Activated CD8-positive, alpha-beta T cell treated with anti-CD3 and anti-CD28 coated beads, Interleukin-2, amount 10 ng/mL, durations not matched to agents 7 days and 5 days (primary cell): ENCODE data around the gene PPM1H. TPM values are rescaled to one million over a fixed set of nuclear protein-coding genes. Genes with fewer than 3 reads are reported as not detected.

Experiments
- ATAC-seq: fragments of 150-1000 bp; cut with Tn5 transposase; one replicate; pipeline ENCODE4 v1.10.0; 2021; ENCODE audit warnings: moderate library complexity
- CTCF ChIA-PET: fragments of 350-600 bp; sonication (Branson Sonifier 250); formaldehyde crosslinking; loops from one replicate; lab custom pipeline; 2021; ENCODE audit warnings: antibody characterized with exemption; lab: Charles Lee
- POLR2A ChIA-PET: fragments of 350-600 bp; sonication (Branson Sonifier 250); formaldehyde crosslinking; loops from one replicate; lab custom pipeline; 2021; ENCODE audit warnings: antibody characterized with exemption; lab: Charles Lee
- DNase-seq: peaks from one replicate; pipeline ENCODE4 v3.0.0-alpha.2; 2020
- H3K27ac Mint-ChIP-seq: one replicate; pipeline ENCODE4 v1.8.0; 2021; ENCODE audit warnings: mild to moderate bottlenecking, mixed read lengths
- H3K27me3 Mint-ChIP-seq: one replicate; pipeline ENCODE4 v1.8.0; 2021; ENCODE audit warnings: low read depth, mixed read lengths
- H3K36me3 Mint-ChIP-seq: one replicate; pipeline ENCODE4 v1.8.0; 2021; ENCODE audit warnings: low read depth, mixed read lengths
- H3K4me1 Mint-ChIP-seq: one replicate; pipeline ENCODE4 v1.8.0; 2021; ENCODE audit warnings: low read depth, mixed read lengths
- H3K4me3 Mint-ChIP-seq: one replicate; pipeline ENCODE4 v1.8.0; 2021; ENCODE audit warnings: mild to moderate bottlenecking, mixed read lengths
- H3K9me3 Mint-ChIP-seq: one replicate; pipeline ENCODE4 v1.8.0; 2022; ENCODE audit warnings: mixed read lengths; ENCODE audit not compliant: insufficient read depth
- total RNA-seq, 2 experiments: library from RNA; stranded (reverse); gene quantifications; one replicate each; pipeline ENCODE4 v1.2.3, GENCODE V29; 2021

PPM1H gene
- total RNA-seq, 2 experiments from 2014 or later: not detected

- no peak for ATAC-seq
- no peaks in the 10 kb centered on the region for H3K36me3 Mint-ChIP-seq
- H3K27ac Mint-ChIP-seq: no peak overlapping the region
- no peaks in the 10 kb centered on the region for H3K4me1 Mint-ChIP-seq
- POLR2A ChIA-PET: no interaction called here
- peaks cover 12% of the 10 kb centered on the region for H3K27me3 Mint-ChIP-seq
- H3K9me3 Mint-ChIP-seq: no peaks in the 10 kb centered on the region
- no peak overlapping the region for H3K4me3 Mint-ChIP-seq
- DNase-seq: no peak
- CTCF ChIA-PET: interaction anchor here (0.8 to 8.7 kb wide), 14 partner anchors 8 to 363 kb away, joined by 3 to 106 read pairs (median 5); partner anchors contain the start of gene MON2
Observed at GRCh38 chr12:62799766-62800406, 135.1 kb downstream of the PPM1H start.

GRCh38 chr12:62799126-62799736 is 135.7 kb downstream of the PPM1H start:
- ATAC-seq: peak; percentile 94
- Mint-ChIP-seq H3K27me3 (peaks cover 12% of the 10 kb centered on the region), H3K36me3 (no peaks in the 10 kb centered on the region), H3K27ac (no peak overlapping the region), H3K9me3 (no peaks in the 10 kb centered on the region), H3K4me1 (no peaks in the 10 kb centered on the region), H3K4me3 (no peak overlapping the region)
- peak; percentile 75 for DNase-seq
- POLR2A ChIA-PET: interaction anchor here (0.6 kb wide), 1 partner anchor 196 kb away, joined by 3 read pairs; no protein-coding TSS in a partner anchor
- CTCF ChIA-PET: interaction anchor here (0.8 to 8.7 kb wide), 13 partner anchors 8 to 363 kb away, joined by 3 to 106 read pairs (median 5); partner anchors contain the start of gene MON2

- Mint-ChIP-seq H3K27me3 (peaks cover 21% of the 10 kb centered on the region), H3K4me3 (no peak overlapping the region), H3K36me3 (no peaks in the 10 kb centered on the region), H3K9me3 (no peaks in the 10 kb centered on the region), H3K27ac (no peak overlapping the region), H3K4me1 (peaks cover 5% of the 10 kb centered on the region)
- ChIA-PET CTCF (interaction anchor here (0.6 to 8.7 kb wide), 32 partner anchors 9 to 358 kb away, joined by 3 to 106 read pairs (median 6); no protein-coding TSS in a partner anchor), POLR2A (interaction anchor here (2.0 kb wide), 1 partner anchor 191 kb away, joined by 6 read pairs; no protein-coding TSS in a partner anchor)
- DNase-seq (no peak), ATAC-seq (no peak)
Observed at GRCh38 chr12:62794218-62794583, 140.7 kb downstream of the PPM1H start.

DNA sequence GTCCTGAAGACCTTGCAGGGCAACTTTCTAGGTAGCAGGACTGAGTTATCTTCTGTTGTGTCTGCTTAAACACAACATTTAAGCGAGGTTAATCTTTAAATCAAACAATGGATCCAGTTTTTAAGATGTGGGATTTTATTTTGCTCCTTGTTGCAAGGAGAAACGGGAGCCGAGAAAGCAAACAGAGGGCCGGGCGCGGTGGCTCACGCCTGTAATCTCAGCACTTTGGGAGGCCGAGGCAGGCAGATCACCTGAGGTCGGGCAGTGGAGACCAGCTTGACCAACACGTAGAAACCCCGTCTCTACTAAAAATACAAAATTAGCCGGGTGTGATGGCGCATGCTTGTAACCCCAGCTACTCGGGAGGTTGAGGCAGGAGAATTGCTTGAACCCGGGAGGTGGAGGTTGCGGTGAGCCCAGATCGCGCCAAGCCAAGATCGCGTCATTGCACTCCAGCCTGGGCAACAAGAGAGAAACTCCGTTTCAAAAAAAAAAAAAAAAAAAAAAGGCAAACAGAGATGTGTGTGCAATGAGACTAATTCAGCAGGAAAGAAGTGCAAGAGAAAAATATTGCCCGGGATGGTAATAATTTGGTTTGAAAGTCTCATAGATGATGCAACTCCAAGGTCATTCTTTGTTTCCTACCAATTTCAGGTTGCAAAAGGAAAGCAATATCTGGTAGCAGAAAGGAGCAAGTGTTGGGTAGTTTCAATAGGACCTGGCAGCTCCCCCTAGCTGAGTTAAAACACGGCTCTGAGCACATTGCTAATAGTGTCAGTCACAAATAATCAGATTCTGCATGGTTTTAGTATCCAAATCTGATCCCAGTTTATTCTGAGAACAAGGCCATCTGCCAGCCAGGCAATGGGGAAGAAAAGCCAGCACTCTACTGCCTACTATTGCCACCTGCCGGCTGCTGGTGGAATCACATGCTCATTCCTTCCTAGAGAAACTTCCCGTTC is 141.4 kb downstream of the PPM1H start:
- POLR2A ChIA-PET: interaction anchor here (2.0 kb wide), 1 partner anchor 190 kb away, joined by 6 read pairs; no protein-coding TSS in a partner anchor
- no peak overlapping the region for H3K27ac Mint-ChIP-seq
- CTCF ChIA-PET: interaction anchor here (0.6 to 8.7 kb wide), 32 partner anchors 8 to 357 kb away, joined by 3 to 106 read pairs (median 6); no protein-coding TSS in a partner anchor

DNA sequence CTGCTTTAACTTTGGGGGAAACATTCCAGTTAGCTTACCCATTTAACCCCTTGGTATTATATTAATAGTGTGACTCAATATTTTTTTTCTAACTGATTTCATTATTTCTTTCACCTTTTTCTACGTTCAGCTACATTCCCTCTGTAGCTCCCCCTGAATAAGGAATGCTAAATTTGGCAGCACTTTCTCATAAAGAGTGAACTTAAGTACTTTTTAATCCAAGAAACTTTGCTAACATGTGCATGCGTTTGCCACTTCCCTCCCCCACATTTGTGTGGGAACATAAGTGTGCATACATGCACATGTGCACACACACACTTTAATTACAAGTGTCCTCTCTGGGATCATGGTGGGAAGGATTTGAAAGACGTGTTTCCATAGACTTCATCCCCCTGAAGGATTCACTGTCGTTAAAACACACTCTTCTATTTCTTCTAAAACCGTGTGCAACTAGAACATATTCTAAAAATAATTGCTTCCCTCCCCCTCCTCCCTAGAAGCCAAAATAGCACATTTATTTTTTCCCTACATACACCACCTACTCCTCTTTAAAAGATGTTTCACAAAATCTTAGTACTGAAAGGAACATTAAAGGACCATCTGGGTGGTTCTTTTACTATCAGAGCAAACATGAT is 142.6 kb downstream of the PPM1H start:
- ChIA-PET CTCF (interaction anchor here (0.7 to 2.7 kb wide), 4 partner anchors 11 to 355 kb away, joined by 3 to 16 read pairs (median 4); no protein-coding TSS in a partner anchor), POLR2A (no interaction called here)
- no peak overlapping the region for H3K27ac Mint-ChIP-seq
- no peak for ATAC-seq
- peaks cover 5% of the 10 kb centered on the region for H3K4me1 Mint-ChIP-seq
- H3K27me3 Mint-ChIP-seq: peaks cover 17% of the 10 kb centered on the region
- H3K4me3 Mint-ChIP-seq: no peak overlapping the region
- no peak for DNase-seq
- H3K9me3 Mint-ChIP-seq: no peaks in the 10 kb centered on the region
- no peaks in the 10 kb centered on the region for H3K36me3 Mint-ChIP-seq

More for the DNA sequence above, 141.4 kb downstream of the PPM1H start:
- no peak for ATAC-seq
- Mint-ChIP-seq H3K4me3 (no peak overlapping the region), H3K9me3 (no peaks in the 10 kb centered on the region), H3K27me3 (peaks cover 21% of the 10 kb centered on the region), H3K36me3 (no peaks in the 10 kb centered on the region), H3K4me1 (peaks cover 5% of the 10 kb centered on the region)
- peak; percentile 75 for DNase-seq

DNA sequence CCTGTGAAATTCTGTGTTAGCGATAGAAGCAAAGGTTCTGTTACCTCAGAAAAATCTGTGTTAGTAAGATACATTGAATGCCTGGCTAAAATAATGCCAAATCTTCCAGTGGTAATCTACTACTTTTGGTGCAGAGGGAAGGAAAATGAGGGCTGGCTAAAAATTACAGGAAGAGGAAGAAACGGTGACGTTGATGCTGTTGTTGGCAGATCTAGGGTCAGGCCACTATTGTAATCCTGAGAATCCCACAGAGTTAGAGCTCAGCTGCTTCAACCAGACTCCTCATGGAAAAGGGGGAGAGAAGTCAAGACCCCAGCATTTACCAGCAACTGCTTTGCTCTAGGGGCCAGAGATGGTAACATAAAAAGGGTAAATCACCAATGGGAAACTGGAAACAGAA is 145.1 kb downstream of the PPM1H start:
- ATAC-seq: no peak
- ChIA-PET POLR2A (no interaction called here), CTCF (interaction anchor here (1.2 to 2.7 kb wide), 3 partner anchors 9 to 352 kb away, joined by 3 to 16 read pairs (median 4); no protein-coding TSS in a partner anchor)
- Mint-ChIP-seq H3K27ac (no peak overlapping the region), H3K27me3 (peaks cover 9% of the 10 kb centered on the region), H3K36me3 (no peaks in the 10 kb centered on the region), H3K4me3 (no peak overlapping the region), H3K9me3 (no peaks in the 10 kb centered on the region), H3K4me1 (peaks cover 17% of the 10 kb centered on the region)
- no peak for DNase-seq

DNA sequence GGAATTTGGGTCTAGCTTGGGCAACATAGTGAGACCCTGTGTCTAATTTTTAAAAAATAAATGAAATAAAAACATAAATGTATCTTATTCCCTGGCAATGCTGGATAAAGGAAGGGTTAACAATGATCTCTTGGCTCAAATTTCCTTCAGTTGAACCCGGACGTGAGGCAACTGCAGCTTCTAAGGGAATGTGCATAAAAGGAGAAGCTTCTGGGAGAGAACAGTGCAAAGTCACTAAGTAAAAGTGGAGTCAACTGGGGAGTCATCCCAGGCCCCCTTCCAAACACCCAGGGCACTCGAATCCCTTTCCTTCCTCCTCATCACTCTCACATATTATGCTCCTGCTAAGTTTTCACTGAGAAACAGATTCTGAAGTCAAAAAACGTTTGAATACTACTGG is 147.3 kb downstream of the PPM1H start:
- Mint-ChIP-seq H3K36me3 (no peaks in the 10 kb centered on the region), H3K4me1 (peaks cover 12% of the 10 kb centered on the region), H3K4me3 (no peak overlapping the region), H3K27me3 (peaks cover 9% of the 10 kb centered on the region), H3K9me3 (no peaks in the 10 kb centered on the region), H3K27ac (no peak overlapping the region)
- ATAC-seq (no peak), DNase-seq (no peak)
- ChIA-PET CTCF (interaction anchor here (1.0 to 1.4 kb wide), 3 partner anchors 10 to 350 kb away, joined by 3 to 8 read pairs (median 4); no protein-coding TSS in a partner anchor), POLR2A (no interaction called here)

GRCh38 chr12:62787023-62787422 is 147.9 kb downstream of the PPM1H start:
- no peak overlapping the region for H3K4me3 Mint-ChIP-seq
- H3K4me1 Mint-ChIP-seq: peaks cover 12% of the 10 kb centered on the region
- ChIA-PET POLR2A (no interaction called here), CTCF (no interaction called here)
- H3K36me3 Mint-ChIP-seq: no peaks in the 10 kb centered on the region
- DNase-seq (no peak), ATAC-seq (no peak)
- H3K27ac Mint-ChIP-seq: no peak overlapping the region
- no peaks in the 10 kb centered on the region for H3K9me3 Mint-ChIP-seq
- peaks cover 6% of the 10 kb centered on the region for H3K27me3 Mint-ChIP-seq

GRCh38 chr12:62785941-62786559 is 148.9 kb downstream of the PPM1H start:
- ATAC-seq (no peak), DNase-seq (peak; percentile 23)
- ChIA-PET CTCF (interaction anchor here (1.0 to 1.7 kb wide), 2 partner anchors 8 to 10 kb away, joined by 3 to 5 read pairs; no protein-coding TSS in a partner anchor), POLR2A (interaction anchor here (0.6 kb wide), 1 partner anchor 152 kb away, joined by 3 read pairs; no protein-coding TSS in a partner anchor)
- Mint-ChIP-seq H3K27me3 (peaks cover 5% of the 10 kb centered on the region), H3K9me3 (no peaks in the 10 kb centered on the region), H3K27ac (no peak overlapping the region), H3K4me3 (no peak overlapping the region), H3K4me1 (peaks cover 12% of the 10 kb centered on the region), H3K36me3 (no peaks in the 10 kb centered on the region)

DNA sequence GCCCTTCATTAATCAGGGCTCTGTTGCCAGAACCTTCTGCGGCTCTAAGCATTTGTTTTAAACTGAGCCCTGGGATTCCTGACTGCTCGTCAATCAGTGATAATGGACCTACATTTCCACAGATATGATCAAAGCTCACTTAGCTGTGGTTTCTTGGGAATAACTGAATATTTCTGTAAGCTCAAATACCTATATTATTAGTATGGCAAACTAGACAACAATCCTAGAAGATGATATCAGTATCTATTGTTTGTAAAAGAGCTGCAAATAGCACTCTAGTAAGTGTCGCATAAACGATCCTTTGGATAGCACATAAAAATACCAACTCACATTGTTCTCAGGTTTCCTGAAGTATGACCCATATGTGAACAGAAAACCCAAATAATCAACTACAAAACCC is 150.4 kb downstream of the PPM1H start:
- ChIA-PET CTCF (interaction anchor here (0.9 to 2.0 kb wide), 4 partner anchors 10 to 349 kb away, joined by 4 to 8 read pairs (median 5); no protein-coding TSS in a partner anchor), POLR2A (no interaction called here)

More for the DNA sequence above, 150.4 kb downstream of the PPM1H start:
- no peak for ATAC-seq
- H3K27ac Mint-ChIP-seq: no peak overlapping the region
- H3K9me3 Mint-ChIP-seq: no peaks in the 10 kb centered on the region
- no peaks in the 10 kb centered on the region for H3K27me3 Mint-ChIP-seq
- no peak overlapping the region for H3K4me3 Mint-ChIP-seq
- no peak for DNase-seq
- peaks cover 12% of the 10 kb centered on the region for H3K4me1 Mint-ChIP-seq
- no peaks in the 10 kb centered on the region for H3K36me3 Mint-ChIP-seq
